Hematopoietic multipotent progenitor cell treated with erythropoietin and hydrocortisone succinate and interleukin-3 and kit ligand, for 4 days (in vitro differentiated cells): ENCODE measurements around the gene DNMT1.
A peak's percentile ranks its signal among the peaks of the same experiment; 100 is the strongest.
"Not testable (repeated sequence)": the region's sequence is repeated elsewhere in the genome, so short reads cannot be mapped to it uniquely, and the experiment has no call there.

Experiments used
- DNase-seq: peaks from one replicate; pipeline ENCODE4 v3.0.0-alpha.2; 2015

The DNMT1 gene

GRCh38 chr19:10194500-10195198 lies at the start of gene DNMT1:
Gene DNMT1, minus strand, starts transcription at chr19:10194953. Its CDS starts 54 bp downstream, at chr19:10194899.
- peak; percentile 99 for DNase-seq

- DNase-seq: no peak
Observed at GRCh38 chr19:10243606-10244005, 48.9 kb upstream of the DNMT1 start.

- not testable (repeated sequence) for DNase-seq
Observed at GRCh38 chr19:10241826-10242449, 47.2 kb upstream of the DNMT1 start.

- peak; percentile 49 for DNase-seq
Observed at GRCh38 chr19:10238172-10238783, 43.5 kb upstream of the DNMT1 start.

GRCh38 chr19:10237702-10238101 lies 42.9 kb upstream of the DNMT1 start:
- no peak for DNase-seq

GRCh38 chr19:10235409-10235808 lies 40.7 kb upstream of the DNMT1 start:
- not testable (repeated sequence) for DNase-seq

- no peak for DNase-seq
Observed at GRCh38 chr19:10235003-10235402, 40.2 kb upstream of the DNMT1 start.

GRCh38 chr19:10233946-10234345 lies 39.2 kb upstream of the DNMT1 start:
- no peak for DNase-seq

GRCh38 chr19:10231612-10232228 lies 37.0 kb upstream of the DNMT1 start:
- DNase-seq: no peak

- DNase-seq: peak; percentile 86
Observed at GRCh38 chr19:10230861-10231611, 36.3 kb upstream of the DNMT1 start, which contains the start of gene S1PR2. Gene S1PR2, minus strand, starts transcription at chr19:10231331. Its CDS starts 6,426 bp downstream, at chr19:10224905.

GRCh38 chr19:10230173-10230860 lies 35.6 kb upstream of the DNMT1 start:
- DNase-seq: no peak

GRCh38 chr19:10228920-10229319 lies 34.2 kb upstream of the DNMT1 start:
- peak; percentile 73 for DNase-seq

- peak; percentile 51 for DNase-seq
Observed at GRCh38 chr19:10228393-10228792, 33.6 kb upstream of the DNMT1 start.

- no peak for DNase-seq
Observed at GRCh38 chr19:10227026-10227971, 32.5 kb upstream of the DNMT1 start.

- no peak for DNase-seq
Observed at GRCh38 chr19:10226376-10227025, 31.7 kb upstream of the DNMT1 start.

GRCh38 chr19:10226021-10226375 lies 31.2 kb upstream of the DNMT1 start:
- no peak for DNase-seq

GRCh38 chr19:10224337-10224736 lies 29.6 kb upstream of the DNMT1 start:
- no peak for DNase-seq

GRCh38 chr19:10223488-10224213 lies 28.9 kb upstream of the DNMT1 start:
- DNase-seq: no peak

- DNase-seq: peak; percentile 30
Observed at GRCh38 chr19:10222201-10222890, 27.6 kb upstream of the DNMT1 start.
